Nucleus accumbens (tissue), 56 donors: ENCODE data around the gene TRIM73.
"Not testable (repeated sequence)": the region's sequence is repeated elsewhere in the genome, so short reads cannot be mapped to it uniquely, and the experiment has no call there.

ENCODE experiments used
- DNase-seq, 56 donors: peaks; one replicate each; lab custom pipeline; 2025; lab: John Stamatoyannopoulos, UW

The TRIM73 gene

DNA sequence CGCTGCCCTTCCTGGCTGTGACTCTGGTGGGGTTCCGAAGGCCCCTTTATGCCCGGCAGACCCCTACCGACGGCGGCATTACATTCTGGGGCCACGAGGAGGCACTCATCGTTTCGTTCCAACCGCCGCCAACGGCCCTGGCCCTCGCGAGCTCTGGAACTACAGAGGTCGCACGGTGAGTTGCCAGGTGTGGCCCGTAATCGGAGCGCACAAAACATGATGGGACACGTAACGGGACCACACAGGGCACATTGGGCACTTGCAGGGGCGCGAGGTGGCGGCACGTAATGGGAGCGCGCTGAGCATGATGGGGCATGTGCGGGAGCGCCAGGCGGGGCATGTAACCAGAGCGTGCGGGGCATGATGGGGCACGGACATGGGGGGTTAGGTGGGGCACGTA lies at the start of gene TRIM73:
TSS of gene TRIM73 (plus strand) at position 301 of the 400 bp plus-strand sequence. CDS start 3,305 bp downstream, outside the sequence.
- not testable (repeated sequence) for DNase-seq

DNA sequence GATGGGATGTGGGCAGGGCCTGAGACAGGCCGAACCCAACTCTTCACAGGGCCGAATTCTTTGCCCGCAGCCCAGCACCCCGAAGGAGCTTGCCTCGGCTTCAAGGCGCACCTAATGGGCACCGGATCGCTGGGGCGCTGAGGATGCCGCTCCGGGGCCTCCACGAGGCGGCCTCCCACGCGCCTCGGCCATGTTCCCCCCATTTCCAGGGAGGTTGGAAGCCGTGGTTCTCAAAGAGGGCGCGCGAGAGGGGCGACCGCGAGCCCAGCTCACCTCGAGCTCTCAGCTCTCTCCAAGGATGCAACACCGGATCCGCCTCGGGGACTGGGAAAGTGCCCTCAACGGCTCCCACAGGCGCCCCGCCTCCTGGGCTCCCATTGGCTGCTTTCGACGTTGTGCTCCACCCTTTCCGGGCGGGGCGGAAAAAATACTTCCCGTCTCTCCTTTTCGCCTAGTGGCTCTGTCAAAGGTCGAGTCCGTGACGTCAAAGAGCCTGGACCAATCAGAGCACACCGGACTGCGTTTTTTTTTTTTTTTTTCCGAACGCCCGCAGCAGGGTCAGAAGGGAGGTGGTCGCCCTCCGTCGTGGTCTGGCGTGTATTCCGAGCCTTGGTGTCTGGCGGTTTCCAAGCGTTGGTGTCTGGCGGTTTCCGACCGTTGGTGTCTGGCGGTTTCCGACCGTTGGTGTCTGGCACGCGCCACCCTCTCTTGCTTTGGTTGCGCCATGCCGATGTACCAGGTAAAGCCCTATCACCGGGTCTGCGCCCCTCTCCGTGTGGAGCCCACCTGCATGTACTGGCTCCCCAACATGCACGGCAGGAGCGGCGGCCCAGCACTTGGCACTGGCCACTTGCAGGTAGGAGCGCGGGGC lies 36.5 kb upstream of the TRIM73 start:
- DNase-seq = not testable (repeated sequence)

DNA sequence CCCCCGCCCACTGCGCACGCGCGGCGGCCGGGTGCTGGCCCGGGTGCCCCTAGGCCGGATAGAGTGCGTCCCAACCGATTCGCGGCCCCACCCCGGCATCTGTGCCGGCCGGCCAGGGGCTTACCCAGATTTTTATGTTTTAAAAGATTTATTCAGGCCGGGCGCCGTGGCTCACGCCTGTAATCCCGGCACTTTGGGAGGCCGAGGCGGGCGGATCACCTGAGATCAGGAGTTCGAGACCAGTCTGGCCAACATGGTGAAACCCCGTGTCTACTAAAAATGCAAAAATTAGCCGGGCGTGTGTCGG lies 35.9 kb upstream of the TRIM73 start:
- DNase-seq = not testable (repeated sequence)

DNA sequence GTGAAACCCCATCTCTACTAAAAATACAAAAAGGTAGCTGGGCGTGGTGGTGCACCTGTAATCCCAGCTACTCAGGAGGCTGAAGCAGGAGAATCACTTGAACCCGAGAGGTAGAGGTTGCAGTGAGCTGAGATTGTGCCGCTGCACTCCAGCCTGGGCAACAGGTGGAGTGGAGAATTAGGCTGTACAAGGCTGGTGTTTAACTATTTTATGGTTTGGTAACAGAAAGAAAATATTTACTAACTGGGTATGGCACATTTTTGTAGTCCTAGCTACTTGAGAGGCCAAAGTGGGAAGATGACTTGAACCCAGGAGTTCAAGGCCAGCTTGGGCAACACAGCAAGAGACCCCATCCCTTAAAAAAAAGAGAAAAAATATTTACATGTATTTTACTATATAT lies 31.4 kb upstream of the TRIM73 start:
- not testable (repeated sequence) for DNase-seq

DNA sequence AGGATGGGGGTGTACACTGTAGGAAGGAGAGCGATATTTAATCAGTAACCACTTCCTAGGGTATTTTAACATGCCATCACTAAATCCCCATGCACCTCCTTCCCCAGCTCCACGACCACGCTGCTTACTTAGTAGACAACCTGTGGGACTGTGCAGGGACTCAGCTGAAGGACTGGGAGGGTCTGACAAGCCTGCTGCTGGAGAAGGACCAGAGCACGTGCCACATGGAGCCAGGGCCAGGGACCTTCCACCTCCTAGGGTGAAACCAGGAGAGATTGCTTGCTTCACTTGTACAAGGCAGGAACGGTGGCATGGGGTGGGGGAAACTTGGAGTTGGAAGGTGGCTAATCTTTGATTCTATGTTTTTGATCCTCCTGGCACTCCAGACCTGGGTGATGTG lies 28.8 kb upstream of the TRIM73 start:
- DNase-seq = not testable (repeated sequence)

DNA sequence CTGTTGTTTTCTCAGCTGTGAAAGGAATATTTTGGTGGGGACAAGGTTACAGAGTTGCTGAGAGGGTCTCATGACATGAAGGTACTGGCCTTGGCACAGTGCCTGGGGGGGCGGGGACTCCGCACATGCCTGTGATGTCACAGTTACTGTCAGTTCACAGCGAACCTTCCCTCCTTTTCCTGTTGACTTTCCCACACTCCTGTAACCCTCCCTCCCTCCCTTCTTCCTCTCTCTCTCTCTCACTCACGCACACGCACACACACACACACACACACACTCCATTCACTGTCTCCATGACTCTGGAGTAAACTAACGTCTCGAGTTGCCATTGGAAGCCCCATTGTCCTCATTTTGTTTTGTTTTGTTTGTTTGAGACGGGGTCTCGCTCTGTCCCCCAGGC lies 28.1 kb upstream of the TRIM73 start:
- DNase-seq = not testable (repeated sequence)

DNA sequence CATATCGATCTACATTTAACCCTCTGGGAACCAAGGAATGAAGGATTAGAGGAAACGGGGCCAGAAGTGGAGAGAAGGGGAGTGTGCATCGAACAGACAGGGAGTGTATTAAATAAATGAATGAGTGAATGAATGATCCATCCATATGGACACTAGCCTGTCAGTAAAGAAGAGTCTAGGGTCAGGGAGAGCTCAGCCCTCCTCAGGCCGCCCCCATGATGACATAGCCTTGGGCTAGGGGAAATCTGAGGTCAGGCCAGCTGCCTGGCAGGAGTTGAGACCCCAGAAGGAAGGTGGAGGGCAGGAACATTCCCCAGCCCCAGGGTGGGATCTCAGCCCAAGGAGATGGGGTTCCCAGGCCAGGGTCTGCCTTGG lies 21.3 kb upstream of the TRIM73 start:
- DNase-seq = not testable (repeated sequence)

DNA sequence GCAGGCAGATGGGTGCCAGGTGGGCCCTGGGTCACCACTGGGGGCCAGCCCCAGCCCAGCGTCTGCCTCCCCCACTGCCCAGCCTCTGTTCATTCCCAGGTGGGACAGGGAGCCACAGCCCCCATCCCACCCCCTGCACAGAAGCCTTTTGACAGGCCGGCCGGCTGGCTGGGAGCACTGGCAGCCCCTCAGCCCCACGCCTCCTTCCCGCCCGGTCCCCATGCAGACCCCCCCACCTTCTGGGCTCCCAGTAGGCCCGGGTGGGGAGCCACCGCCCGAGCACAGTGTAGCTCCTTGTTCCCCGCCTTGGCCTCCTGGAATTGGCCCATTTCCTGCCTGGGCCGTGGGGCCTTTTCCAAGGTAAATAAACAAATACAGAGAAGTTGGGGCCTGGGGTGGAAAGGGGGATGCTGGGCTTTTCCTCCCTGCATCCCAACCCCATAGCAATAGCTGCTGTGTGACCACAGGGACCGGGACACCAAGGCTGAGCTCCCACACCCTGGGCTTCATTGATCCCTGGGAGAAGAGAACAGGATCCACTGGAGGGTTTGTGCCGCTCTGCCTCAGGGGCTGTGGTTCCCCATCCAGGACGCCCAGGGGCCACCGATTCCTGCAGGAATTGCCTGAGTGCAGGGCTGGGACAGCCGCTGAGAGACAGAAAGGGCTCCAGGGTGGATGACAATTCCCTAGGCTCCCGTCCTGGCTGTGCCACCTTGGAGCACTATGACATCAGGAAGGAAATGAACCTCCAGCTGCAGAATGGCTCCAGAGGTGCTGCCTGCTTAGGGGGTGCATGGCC lies 20.7 kb upstream of the TRIM73 start:
- not testable (repeated sequence) for DNase-seq

DNA sequence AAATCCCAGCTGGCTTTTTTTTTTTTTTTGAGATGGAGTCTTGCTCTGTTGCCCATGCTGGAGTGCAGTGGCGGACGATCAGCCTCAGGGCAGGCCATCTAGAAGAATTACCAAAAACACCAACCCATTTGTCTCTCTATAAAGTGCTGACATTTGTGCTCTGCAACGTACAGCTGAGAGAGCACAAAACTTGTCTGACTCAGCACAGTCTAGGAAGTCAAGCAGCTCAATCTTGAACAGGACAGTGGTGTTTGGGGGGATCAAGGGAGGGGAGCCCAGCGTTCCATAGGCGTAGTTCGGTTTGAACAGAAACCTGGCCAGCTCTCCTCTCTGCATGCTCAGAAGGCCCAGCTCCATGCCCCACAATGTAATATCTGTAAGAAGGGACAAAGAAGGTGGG lies 2.2 kb upstream of the TRIM73 start:
- not testable (repeated sequence) for DNase-seq

DNA sequence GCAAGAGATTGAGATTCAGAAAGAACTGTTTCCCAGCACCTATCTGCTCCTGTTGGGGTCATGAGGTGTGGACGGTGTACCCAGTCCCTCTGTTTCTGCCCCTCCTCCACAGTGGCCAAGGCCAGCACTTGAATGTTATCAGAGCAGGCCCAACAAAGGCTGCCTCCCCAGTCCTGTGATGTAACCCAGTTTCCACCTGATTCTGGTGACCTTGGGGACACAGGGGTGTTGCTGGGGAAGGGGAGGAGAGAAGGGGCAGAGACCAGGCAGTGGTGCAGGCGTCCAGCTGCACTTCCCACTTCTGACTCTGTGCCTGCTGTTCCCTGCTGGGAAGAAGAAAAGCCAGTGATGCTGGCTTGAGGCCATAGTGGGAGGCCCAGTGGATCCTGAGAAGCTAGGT lies 2.4 kb downstream of the TRIM73 start:
- DNase-seq = not testable (repeated sequence)

DNA sequence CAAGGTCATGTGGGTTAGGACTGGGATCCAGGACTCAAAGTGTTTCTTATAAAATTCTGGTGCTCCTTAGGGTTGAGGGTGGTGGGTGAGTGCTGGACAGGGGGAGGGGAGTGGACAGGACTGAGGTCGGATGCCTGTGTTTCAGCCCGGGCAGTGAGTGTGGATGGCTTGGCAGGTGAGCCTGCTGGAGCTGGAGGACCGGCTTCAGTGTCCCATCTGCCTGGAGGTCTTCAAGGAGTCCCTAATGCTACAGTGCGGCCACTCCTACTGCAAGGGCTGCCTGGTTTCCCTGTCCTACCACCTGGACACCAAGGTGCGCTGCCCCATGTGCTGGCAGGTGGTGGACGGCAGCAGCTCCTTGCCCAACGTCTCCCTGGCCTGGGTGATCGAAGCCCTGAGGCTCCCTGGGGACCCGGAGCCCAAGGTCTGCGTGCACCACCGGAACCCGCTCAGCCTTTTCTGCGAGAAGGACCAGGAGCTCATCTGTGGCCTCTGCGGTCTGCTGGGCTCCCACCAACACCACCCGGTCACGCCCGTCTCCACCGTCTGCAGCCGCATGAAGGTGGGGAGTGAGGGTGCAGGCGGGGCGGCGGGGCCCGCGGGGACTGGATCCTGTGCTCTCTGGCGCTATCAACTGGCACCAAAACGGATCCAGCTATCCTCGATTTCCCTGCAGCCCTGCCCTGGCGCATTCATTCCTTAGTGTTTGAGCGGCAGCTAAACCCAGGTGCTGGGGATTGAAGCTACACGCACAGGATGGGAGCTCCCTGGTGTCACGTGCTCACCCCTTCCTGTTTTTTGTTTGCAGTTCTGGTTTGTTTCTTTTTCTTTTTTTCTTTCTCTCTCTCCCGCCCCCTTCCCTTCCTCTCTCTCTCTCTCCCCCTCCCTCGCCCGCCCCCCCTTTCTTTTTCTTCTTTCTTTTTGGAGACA lies 3.6 kb downstream of the TRIM73 start:
- DNase-seq = not testable (repeated sequence)

DNA sequence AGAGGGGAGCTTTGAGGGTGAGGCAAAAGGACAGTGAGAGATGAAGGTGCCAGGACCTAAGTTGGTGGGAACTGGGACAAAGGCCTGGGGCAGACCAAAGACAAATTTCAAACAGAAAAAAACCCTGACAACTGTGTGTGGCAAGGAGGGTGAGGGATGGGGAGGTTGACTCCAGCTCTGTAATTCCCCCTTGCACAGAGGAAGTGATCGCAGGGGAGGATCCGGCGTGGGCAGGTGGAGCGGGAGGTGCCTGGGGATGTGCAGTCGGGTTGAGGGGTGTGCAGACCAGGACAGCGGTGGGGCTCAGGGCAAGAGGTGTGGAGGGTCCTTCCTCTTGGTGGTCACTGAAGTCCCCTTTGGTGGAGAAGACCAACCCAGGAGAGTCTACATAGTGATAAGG lies 5.1 kb downstream of the TRIM73 start:
- not testable (repeated sequence) for DNase-seq

DNA sequence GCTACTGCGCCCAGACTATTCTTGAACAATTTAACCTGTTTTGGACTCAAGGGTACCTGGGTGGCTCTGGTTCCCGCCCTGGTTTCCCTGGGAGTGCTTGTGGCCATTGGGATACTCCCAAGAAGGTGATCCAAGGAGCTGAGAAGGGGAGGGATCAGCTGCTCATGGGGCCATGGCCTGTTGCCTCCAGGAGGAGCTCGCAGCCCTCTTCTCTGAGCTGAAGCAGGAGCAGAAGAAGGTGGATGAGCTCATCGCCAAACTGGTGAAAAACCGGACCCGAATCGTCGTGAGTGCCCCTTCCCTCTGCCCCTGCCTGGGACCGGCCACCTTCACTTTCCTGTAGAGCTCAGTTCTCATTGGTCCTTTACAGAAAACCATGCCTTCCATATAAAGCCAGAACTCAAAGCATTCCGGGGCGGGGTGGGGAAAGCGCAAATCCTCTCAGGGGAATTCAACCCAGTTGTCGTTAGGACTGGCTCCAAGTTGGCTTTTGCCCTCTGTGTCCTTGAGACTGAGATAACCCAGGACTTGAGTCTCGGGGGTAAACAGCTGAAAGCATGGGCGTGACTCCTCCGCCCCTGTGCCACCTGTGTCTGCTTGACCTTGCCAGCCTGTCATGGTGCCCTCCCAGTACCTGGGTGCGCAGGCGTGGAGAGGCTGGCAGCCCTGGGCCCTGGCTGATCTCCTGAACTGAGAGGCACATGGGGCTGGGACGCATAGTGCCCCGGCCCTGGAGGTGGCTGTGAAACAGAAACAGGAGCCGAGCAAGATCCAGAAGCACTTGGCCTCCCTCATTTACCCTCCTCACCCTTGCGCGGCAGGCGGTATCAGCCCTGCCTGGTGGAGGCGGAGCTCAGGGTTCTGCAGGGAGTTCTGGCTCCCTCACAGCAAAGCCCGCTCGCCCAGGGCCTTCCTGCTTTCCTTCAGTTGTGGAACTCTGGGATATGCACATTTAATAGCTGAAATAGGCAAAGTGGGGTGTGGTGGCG lies 8.3 kb downstream of the TRIM73 start:
- DNase-seq = not testable (repeated sequence)

DNA sequence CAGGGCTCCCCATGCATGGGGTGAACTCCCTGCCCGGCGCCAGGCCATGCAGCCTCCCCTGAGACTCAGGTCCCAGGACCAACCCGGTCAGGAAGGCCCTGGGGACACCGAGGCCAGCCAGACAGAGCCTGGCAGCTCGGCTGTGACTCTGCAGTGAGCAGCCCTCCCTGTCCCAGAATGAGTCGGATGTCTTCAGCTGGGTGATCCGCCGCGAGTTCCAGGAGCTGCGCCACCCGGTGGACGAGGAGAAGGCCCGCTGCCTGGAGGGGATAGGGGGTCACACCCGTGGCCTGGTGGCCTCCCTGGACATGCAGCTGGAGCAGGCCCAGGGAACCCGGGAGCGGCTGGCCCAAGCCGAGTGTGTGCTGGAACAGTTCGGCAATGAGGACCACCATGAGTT lies 9.2 kb downstream of the TRIM73 start:
- not testable (repeated sequence) for DNase-seq

DNA sequence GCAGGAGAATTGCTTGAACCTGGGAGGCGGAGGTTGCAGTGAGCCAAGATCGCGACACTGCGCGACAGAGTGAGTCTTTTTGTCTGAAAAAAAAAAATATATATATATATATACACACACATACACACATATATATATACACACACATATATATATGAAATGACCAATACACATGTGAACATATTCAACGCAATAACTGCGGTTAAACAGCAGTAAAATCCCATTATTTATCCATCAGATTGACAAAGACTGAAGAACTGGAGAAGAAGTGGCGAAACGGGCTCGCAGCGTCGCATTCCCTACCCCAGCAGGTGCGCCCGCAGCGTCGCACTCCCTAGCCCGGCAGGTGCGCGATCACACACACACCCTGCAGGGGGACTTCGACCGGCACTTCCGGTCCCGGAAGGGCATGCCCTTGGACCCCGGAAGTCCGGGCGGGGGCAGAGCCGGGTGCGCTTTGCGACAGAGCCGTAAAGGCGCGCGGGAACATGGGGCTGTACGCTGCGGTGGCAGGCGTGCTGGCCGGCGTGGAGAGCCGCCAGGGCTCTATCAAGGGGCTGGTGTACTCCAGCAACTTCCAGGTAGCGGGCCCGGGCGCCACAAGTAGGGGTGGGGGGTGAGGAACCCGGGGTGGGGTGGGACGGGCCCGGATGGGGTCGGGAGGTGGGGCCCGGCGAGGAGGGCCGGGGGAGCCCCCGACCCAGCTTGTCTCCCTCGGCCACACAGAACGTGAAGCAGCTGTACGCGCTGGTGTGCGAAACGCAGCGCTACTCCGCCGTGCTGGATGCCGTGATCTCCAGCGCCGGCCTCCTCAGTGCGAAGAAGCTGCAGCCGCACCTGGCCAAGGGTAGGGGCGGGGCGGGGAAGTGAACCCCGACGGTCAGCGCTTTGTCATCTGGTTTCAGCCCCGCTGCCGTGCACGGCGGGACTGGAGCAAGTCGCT lies 14.7 kb downstream of the TRIM73 start:
- not testable (repeated sequence) for DNase-seq

DNA sequence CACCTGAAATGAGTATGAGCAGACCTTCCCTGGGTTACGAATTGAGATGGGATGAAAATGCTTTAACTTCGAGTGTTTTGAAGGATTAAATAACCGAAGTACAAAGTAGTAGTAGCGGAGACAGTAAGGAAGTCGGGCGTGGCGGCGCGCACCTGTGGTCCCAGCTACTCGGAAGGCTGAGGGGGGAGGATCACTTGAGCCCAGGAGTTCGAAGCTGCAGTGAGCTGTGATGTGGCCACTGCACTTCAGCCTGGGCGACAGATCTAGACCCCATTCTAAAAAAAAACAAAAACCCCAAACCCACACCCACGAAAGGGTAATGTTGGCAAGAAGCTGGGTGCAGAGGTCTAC lies 15.4 kb downstream of the TRIM73 start:
- not testable (repeated sequence) for DNase-seq

DNA sequence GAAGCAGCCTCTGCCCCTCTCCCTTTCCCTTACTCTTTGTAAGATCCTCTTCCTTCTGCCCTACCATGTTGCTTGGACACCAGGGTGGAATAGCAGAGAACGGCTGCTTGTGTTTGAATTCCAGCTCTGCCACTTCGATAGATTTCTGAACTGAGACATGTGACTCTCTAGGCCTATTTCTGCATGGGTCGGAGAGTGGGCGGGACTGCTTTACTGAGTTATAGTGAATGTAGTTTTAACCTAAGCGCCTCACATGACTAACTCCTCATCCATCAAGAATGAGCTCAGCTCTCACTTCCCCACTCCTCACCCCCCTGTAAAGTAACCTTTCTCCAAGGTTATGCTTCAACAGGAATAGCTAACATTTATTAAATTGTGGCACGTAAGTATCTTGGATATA lies 18.8 kb downstream of the TRIM73 start:
- DNase-seq = not testable (repeated sequence)

DNA sequence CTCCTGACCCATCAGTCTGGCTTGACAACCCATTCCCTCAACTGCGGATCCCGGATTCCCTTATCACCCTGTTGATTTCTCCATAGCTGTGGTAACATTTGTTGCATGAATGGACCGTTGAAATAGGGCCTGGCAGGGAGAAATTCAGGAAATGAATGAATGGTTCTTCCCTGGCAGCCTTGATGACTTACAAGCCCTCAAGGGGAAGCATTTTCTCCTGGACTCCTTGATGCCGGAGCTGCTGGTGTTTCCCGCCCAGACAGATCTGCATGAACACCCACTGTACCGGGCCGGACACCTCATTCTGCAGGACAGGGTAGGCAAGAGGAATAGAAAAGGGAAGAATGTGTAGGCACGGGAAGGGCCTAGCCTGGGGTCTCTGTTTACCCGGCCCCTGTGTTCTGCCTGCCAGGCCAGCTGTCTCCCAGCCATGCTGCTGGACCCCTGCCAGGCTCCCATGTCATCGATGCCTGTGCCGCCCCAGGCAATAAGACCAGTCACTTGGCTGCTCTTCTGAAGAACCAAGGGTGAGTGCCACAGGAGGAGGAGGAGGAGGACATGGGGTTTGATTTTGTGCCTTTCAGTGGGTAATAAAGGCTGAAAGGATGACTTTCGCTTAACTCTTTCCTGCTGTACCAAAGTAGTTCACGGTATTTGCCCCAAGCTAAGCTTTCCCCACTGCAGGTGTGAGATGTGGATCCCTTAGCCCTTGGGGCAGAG lies 19.4 kb downstream of the TRIM73 start:
- DNase-seq = not testable (repeated sequence)
